ENCODE results near the gene DNAH10.

DNA sequence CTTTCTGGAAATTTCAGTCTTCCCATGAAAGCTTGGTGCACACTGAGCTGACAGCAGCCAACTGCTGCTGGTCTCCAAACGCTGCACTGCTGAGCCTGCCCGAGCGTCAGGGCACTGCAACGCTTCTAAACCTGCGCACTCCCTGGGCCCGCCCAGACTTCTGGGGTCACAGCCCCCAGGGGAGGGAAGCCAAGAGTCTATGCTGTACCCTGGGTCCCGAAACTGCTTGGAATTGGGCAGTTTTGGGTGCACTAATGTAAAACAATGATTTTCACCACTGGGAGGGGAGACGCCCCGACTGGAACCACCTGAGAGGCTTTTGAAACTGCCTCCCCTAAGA, 178.5 kb downstream of the DNAH10 start:
- TF ChIP-seq, protein P1, sequence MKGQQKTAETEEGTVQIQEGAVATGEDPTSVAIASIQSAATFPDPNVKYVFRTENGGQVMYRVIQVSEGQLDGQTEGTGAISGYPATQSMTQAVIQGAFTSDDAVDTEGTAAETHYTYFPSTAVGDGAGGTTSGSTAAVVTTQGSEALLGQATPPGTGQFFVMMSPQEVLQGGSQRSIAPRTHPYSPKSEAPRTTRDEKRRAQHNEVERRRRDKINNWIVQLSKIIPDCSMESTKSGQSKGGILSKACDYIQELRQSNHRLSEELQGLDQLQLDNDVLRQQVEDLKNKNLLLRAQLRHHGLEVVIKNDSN (IDR thresholded peaks at IDR 0.05): no peak
- TF ChIP-seq, protein P2, sequence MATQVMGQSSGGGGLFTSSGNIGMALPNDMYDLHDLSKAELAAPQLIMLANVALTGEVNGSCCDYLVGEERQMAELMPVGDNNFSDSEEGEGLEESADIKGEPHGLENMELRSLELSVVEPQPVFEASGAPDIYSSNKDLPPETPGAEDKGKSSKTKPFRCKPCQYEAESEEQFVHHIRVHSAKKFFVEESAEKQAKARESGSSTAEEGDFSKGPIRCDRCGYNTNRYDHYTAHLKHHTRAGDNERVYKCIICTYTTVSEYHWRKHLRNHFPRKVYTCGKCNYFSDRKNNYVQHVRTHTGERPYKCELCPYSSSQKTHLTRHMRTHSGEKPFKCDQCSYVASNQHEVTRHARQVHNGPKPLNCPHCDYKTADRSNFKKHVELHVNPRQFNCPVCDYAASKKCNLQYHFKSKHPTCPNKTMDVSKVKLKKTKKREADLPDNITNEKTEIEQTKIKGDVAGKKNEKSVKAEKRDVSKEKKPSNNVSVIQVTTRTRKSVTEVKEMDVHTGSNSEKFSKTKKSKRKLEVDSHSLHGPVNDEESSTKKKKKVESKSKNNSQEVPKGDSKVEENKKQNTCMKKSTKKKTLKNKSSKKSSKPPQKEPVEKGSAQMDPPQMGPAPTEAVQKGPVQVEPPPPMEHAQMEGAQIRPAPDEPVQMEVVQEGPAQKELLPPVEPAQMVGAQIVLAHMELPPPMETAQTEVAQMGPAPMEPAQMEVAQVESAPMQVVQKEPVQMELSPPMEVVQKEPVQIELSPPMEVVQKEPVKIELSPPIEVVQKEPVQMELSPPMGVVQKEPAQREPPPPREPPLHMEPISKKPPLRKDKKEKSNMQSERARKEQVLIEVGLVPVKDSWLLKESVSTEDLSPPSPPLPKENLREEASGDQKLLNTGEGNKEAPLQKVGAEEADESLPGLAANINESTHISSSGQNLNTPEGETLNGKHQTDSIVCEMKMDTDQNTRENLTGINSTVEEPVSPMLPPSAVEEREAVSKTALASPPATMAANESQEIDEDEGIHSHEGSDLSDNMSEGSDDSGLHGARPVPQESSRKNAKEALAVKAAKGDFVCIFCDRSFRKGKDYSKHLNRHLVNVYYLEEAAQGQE (IDR thresholded peaks at IDR 0.05; ENCODE audit: low read depth): no peak
- TF ChIP-seq EP300 (IDR thresholded peaks at IDR 0.05; ENCODE audit: borderline replicate concordance) (no peak), RAD21 (IDR thresholded peaks at IDR 0.05; ENCODE audit: low read depth) (no peak)

All from Ishikawa (cell line).